ENCODE data around the gene COMMD8.
"Not testable (repeated sequence)": the region's sequence is repeated elsewhere in the genome, so short reads cannot be mapped to it uniquely, and the experiment has no call there.

COMMD8 gene

GRCh38 chr4:47463235-47463956, at the start of gene COMMD8:
Gene COMMD8, minus strand, starts transcription at chr4:47463702. Its CDS starts 51 bp downstream, at chr4:47463651.
- DNase-seq = peak; percentile 63 to 98 (median 93)

- no peak for DNase-seq
Measured at GRCh38 chr4:47510506-47511143, 47.1 kb upstream of the COMMD8 start.

GRCh38 chr4:47505666-47506065, 42.2 kb upstream of the COMMD8 start:
- DNase-seq = no peak

GRCh38 chr4:47505147-47505546, 41.6 kb upstream of the COMMD8 start:
- no peak for DNase-seq

- DNase-seq = no peak
Measured at GRCh38 chr4:47500776-47501175, 37.3 kb upstream of the COMMD8 start.

GRCh38 chr4:47499700-47500099, 36.2 kb upstream of the COMMD8 start:
- DNase-seq = no peak

- no peak for DNase-seq
Measured at GRCh38 chr4:47498899-47499298, 35.4 kb upstream of the COMMD8 start.

- no peak for DNase-seq
Measured at GRCh38 chr4:47494124-47494430, 30.6 kb upstream of the COMMD8 start.

GRCh38 chr4:47493238-47494123, 30.0 kb upstream of the COMMD8 start:
- DNase-seq = no peak

- DNase-seq = no peak
Measured at GRCh38 chr4:47490550-47490949, 27.0 kb upstream of the COMMD8 start.

GRCh38 chr4:47488706-47489105, 25.2 kb upstream of the COMMD8 start:
- no peak for DNase-seq

GRCh38 chr4:47486727-47487126, 23.2 kb upstream of the COMMD8 start:
- not testable (repeated sequence) for DNase-seq

- DNase-seq = no peak
Measured at GRCh38 chr4:47486231-47486673, 22.8 kb upstream of the COMMD8 start.

- DNase-seq = no peak
Measured at GRCh38 chr4:47485768-47486167, 22.3 kb upstream of the COMMD8 start.

GRCh38 chr4:47485047-47485692, 21.7 kb upstream of the COMMD8 start, which contains the start of gene ATP10D:
Gene ATP10D, plus strand, starts transcription at chr4:47485275. Its CDS starts 27,266 bp downstream, at chr4:47512541.
- DNase-seq = peak; percentile 47 to 97 (median 89)

GRCh38 chr4:47484168-47484567, 20.7 kb upstream of the COMMD8 start:
- no peak for DNase-seq

GRCh38 chr4:47483745-47484144, 20.2 kb upstream of the COMMD8 start:
- no peak for DNase-seq

- DNase-seq = no peak
Measured at GRCh38 chr4:47482326-47482725, 18.8 kb upstream of the COMMD8 start.

- no peak for DNase-seq
Measured at GRCh38 chr4:47478804-47479203, 15.3 kb upstream of the COMMD8 start.

GRCh38 chr4:47475411-47475810, 11.9 kb upstream of the COMMD8 start:
- no peak for DNase-seq

GRCh38 chr4:47474799-47475198, 11.3 kb upstream of the COMMD8 start:
- no peak for DNase-seq
